Measurements from ENCODE around the gene P2RX5. TPM values are rescaled to one million over a fixed set of nuclear protein-coding genes. Genes with fewer than 3 reads are reported as not detected.
"Not testable (repeated sequence)": the region's sequence is repeated elsewhere in the genome, so short reads cannot be mapped to it uniquely, and the experiment has no call there.

P2RX5 gene
- polyA plus RNA-seq (2013, experiment 1 of 2; ENCODE audit: insufficient read length) = 0.14 TPM
- polyA plus RNA-seq (2013, experiment 2 of 2; ENCODE audit: insufficient read length) = 0.68 TPM

GRCh38 chr17:3695723-3696411 is at the start of gene P2RX5:
TSS of gene P2RX5 (minus strand) at chr17:3696155. CDS start at chr17:3696005, 150 bp downstream.
- no peak for DNase-seq

GRCh38 chr17:3745071-3745470 is 49.1 kb upstream of the P2RX5 start:
- DNase-seq = no peak

GRCh38 chr17:3744014-3744413 is 48.1 kb upstream of the P2RX5 start:
- DNase-seq = no peak

- DNase-seq = no peak
Measured at GRCh38 chr17:3740611-3741073, 44.7 kb upstream of the P2RX5 start.

- DNase-seq = no peak
Measured at GRCh38 chr17:3739422-3740124, 43.6 kb upstream of the P2RX5 start.

- DNase-seq = no peak
Measured at GRCh38 chr17:3738562-3739295, 42.8 kb upstream of the P2RX5 start.

GRCh38 chr17:3735515-3735914 is 39.6 kb upstream of the P2RX5 start:
- no peak for DNase-seq

- not testable (repeated sequence) for DNase-seq
Measured at GRCh38 chr17:3734911-3735276, 38.9 kb upstream of the P2RX5 start.

GRCh38 chr17:3732210-3732621 is 36.3 kb upstream of the P2RX5 start:
- DNase-seq = peak; percentile 27

GRCh38 chr17:3730881-3731429 is 35.0 kb upstream of the P2RX5 start:
- DNase-seq = peak; percentile 84

GRCh38 chr17:3729881-3730280 is 33.9 kb upstream of the P2RX5 start:
- DNase-seq = no peak

- DNase-seq = not testable (repeated sequence)
Measured at GRCh38 chr17:3728099-3728498, 32.1 kb upstream of the P2RX5 start.

GRCh38 chr17:3727041-3727440 is 31.1 kb upstream of the P2RX5 start:
- DNase-seq = peak; percentile 35

- no peak for DNase-seq
Measured at GRCh38 chr17:3724378-3725077, 28.6 kb upstream of the P2RX5 start.

GRCh38 chr17:3723556-3724377 is 27.8 kb upstream of the P2RX5 start, which contains the start of gene HASPIN:
TSS of gene HASPIN (plus strand) at chr17:3723903. CDS start at chr17:3723936, 33 bp downstream.
- peak; percentile 91 for DNase-seq

- no peak for DNase-seq
Measured at GRCh38 chr17:3723188-3723555, 27.2 kb upstream of the P2RX5 start.

GRCh38 chr17:3722716-3723115 is 26.8 kb upstream of the P2RX5 start:
- DNase-seq = no peak

- no peak for DNase-seq
Measured at GRCh38 chr17:3719265-3719664, 23.3 kb upstream of the P2RX5 start.

- DNase-seq = no peak
Measured at GRCh38 chr17:3718201-3718600, 22.2 kb upstream of the P2RX5 start.

- no peak for DNase-seq
Measured at GRCh38 chr17:3715296-3715695, 19.3 kb upstream of the P2RX5 start.

GRCh38 chr17:3712811-3713463 is 17.0 kb upstream of the P2RX5 start:
- DNase-seq = no peak
